Measurements from ENCODE around the gene PTPRZ1.

DNA sequence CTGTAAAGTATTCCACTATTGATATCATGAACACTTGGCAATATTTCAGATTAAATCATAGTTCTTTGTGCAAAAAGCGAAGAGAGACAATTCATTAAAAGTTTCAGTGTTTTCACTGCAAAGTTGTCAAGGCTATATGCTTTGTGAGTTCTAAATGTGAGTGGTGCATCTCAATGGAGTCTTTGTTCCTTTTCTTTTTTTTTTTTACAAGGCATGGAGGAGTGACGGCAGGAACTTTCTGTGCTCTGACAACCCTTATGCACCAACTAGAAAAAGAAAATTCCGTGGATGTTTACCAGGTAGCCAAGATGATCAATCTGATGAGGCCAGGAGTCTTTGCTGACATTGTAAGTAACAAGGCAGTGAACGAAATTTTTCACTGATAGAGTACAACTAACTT is 186.6 kb downstream of the PTPRZ1 start:
- TF ChIP-seq, protein P1, sequence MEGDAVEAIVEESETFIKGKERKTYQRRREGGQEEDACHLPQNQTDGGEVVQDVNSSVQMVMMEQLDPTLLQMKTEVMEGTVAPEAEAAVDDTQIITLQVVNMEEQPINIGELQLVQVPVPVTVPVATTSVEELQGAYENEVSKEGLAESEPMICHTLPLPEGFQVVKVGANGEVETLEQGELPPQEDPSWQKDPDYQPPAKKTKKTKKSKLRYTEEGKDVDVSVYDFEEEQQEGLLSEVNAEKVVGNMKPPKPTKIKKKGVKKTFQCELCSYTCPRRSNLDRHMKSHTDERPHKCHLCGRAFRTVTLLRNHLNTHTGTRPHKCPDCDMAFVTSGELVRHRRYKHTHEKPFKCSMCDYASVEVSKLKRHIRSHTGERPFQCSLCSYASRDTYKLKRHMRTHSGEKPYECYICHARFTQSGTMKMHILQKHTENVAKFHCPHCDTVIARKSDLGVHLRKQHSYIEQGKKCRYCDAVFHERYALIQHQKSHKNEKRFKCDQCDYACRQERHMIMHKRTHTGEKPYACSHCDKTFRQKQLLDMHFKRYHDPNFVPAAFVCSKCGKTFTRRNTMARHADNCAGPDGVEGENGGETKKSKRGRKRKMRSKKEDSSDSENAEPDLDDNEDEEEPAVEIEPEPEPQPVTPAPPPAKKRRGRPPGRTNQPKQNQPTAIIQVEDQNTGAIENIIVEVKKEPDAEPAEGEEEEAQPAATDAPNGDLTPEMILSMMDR (conservative IDR thresholded peaks at IDR 0.05), result no peak
- TF ChIP-seq EZH2 (IDR thresholded peaks at IDR 0.05; ENCODE audit: low read depth), result no peak
